ENCODE measurements around the gene SLC6A17. TPM values are rescaled to one million over a fixed set of nuclear protein-coding genes. Genes with fewer than 3 reads are reported as not detected.

The SLC6A17 gene
- total and polyA plus RNA-seq, 9 of the 15 experiments (the other 6 are each of a cell fraction or from before 2014, with no cell fraction given), result not detected

- no peaks in the 10 kb centered on the region for H3K79me2 ChIP-seq (ENCODE audit: control insufficient read depth, insufficient read depth, low read length)
- TF ChIP-seq ZNF311 (CRISPR knock-in tag; IDR thresholded peaks at IDR 0.05) (no peak), ZNF354B (CRISPR knock-in tag; IDR thresholded peaks at IDR 0.05) (no peak), FOXJ2 (tag; IDR thresholded peaks at IDR 0.05) (no peak), MCM2 (IDR thresholded peaks at IDR 0.05; ENCODE audit: low read depth) (no peak)
- BruUV-seq (replicated peaks), result no TSS peak
- H3K9me3 ChIP-seq (replicated peaks; ENCODE audit: control insufficient read depth, insufficient read depth, low read depth, low read length), result no peaks in the 10 kb centered on the region
- peaks cover 45 to 87% of the 10 kb centered on the region in 2 experiments for H3K27me3 ChIP-seq (ENCODE audit: control insufficient read depth in 2 of 2, insufficient read depth in 2 of 2, low read length in 2 of 2)
- no peak overlapping the region for H3K27ac ChIP-seq (ENCODE audit: extremely low read depth, low read depth, low read length)
- in situ Hi-C loops (cut with MboI) (no loop called here), intact Hi-C loops (cut with micrococcal nuclease) (loop anchor here (5.0 to 10.0 kb wide), 2 partner anchors 334 to 466 kb away; no protein-coding TSS in a partner anchor)
- FAIRE-seq (no peak), ATAC-seq (no peak), DNase-seq (ENCODE audit: extremely low read depth in 1 of 4, low spot score in 3 of 4) (no peak)
- no peak overlapping the region for H2AFZ ChIP-seq (ENCODE audit: low read depth, low read length)
- H4K20me1 ChIP-seq (replicated peaks; ENCODE audit: control insufficient read depth, insufficient read depth, low read length), result peaks cover 9% of the 10 kb centered on the region
- no peak overlapping the region for H3K4me2 ChIP-seq (ENCODE audit: insufficient read depth, low read length)
- H3K4me3 ChIP-seq, result no peak overlapping the region
- no peaks in the 10 kb centered on the region for H3K4me1 ChIP-seq (replicated peaks in 1 of 2; ENCODE audit: control insufficient read depth in 2 of 2, insufficient read depth in 2 of 2, low read length in 2 of 2)
- H3K9ac ChIP-seq (ENCODE audit: insufficient read depth in 1 of 2, low read depth in 2 of 2, low read length in 2 of 2), result no peak overlapping the region
- no peaks in the 10 kb centered on the region for H3K9me1 ChIP-seq (ENCODE audit: control insufficient read depth, insufficient read depth, low read length)
- CTCF ChIA-PET (ENCODE audit: low intra/inter-chr PET ratio), result no interaction called here
- H3K36me3 ChIP-seq (ENCODE audit: control insufficient read depth, insufficient read depth, low read length), result no peaks in the 10 kb centered on the region
- 0% methylated on average over 4 of the region's 4 CpGs for WGBS (ENCODE audit: insufficient coverage, low coverage, missing lambda C conversion rate)
- POLR2A ChIA-PET, result interaction anchor here (0.5 to 1.2 kb wide), 2 partner anchors 60 to 359 kb away, joined by 3 to 5 read pairs; no protein-coding TSS in a partner anchor
Observed at GRCh38 chr1:110111081-110111480, 39.2 kb upstream of the SLC6A17 start.

- Histone ChIP-seq H3K79me2 (ENCODE audit: control insufficient read depth, insufficient read depth, low read length) (no peaks in the 10 kb centered on the region), H3K9me1 (ENCODE audit: control insufficient read depth, insufficient read depth, low read length) (no peaks in the 10 kb centered on the region), H4K20me1 (replicated peaks; ENCODE audit: control insufficient read depth, insufficient read depth, low read length) (peaks cover 11% of the 10 kb centered on the region), H3K27ac (ENCODE audit: extremely low read depth, low read depth, low read length) (no peak within 1 kb of the TSS), H3K27me3 (ENCODE audit: control insufficient read depth in 2 of 2, insufficient read depth in 2 of 2, low read length in 2 of 2) (peaks cover 45 to 82% of the 10 kb centered on the region in 2 experiments), H3K4me2 (ENCODE audit: insufficient read depth, low read length) (no peak within 1 kb of the TSS), H3K4me3 (no peak within 1 kb of the TSS), H3K9me3 (replicated peaks; ENCODE audit: control insufficient read depth, insufficient read depth, low read depth, low read length) (no peaks in the 10 kb centered on the region), H3K9ac (ENCODE audit: insufficient read depth in 1 of 2, low read depth in 2 of 2, low read length in 2 of 2) (no peak within 1 kb of the TSS), H3K36me3 (ENCODE audit: control insufficient read depth, insufficient read depth, low read length) (no peaks in the 10 kb centered on the region), H2AFZ (ENCODE audit: low read depth, low read length) (no peak within 1 kb of the TSS), H3K4me1 (replicated peaks in 1 of 2; ENCODE audit: control insufficient read depth in 2 of 2, insufficient read depth in 2 of 2, low read length in 2 of 2) (no peaks in the 10 kb centered on the region)
- DNase-seq (ENCODE audit: extremely low read depth in 1 of 4, low spot score in 3 of 4), result no peak
- 6% methylated on average over 5 of the region's 5 CpGs for WGBS (ENCODE audit: insufficient coverage, low coverage, missing lambda C conversion rate)
- no peak for FAIRE-seq
- no peak for ATAC-seq
- POLR2A ChIA-PET, result interaction anchor here (0.6 to 1.7 kb wide), 9 partner anchors 12 to 566 kb away, joined by 3 to 6 read pairs (median 3); partner anchors contain the start of gene GNAI3
- CTCF ChIA-PET (ENCODE audit: low intra/inter-chr PET ratio), result no interaction called here
- no TSS peak for BruUV-seq (replicated peaks)
- intact Hi-C loops (cut with micrococcal nuclease), result loop anchor here (5.0 to 10.0 kb wide), 2 partner anchors 335 to 467 kb away; no protein-coding TSS in a partner anchor
- in situ Hi-C loops (cut with MboI), result no loop called here
- no peak for TF ChIP-seq PCBP2 (IDR thresholded peaks at IDR 0.05; ENCODE audit: low read depth, low read length, poor library complexity, severe bottlenecking)
- TF ChIP-seq JUN (IDR thresholded peaks at IDR 0.05; ENCODE audit: borderline replicate concordance, low read depth, low read length), result no peak
- no peak for TF ChIP-seq JUN (CRISPR knock-in tag; IDR thresholded peaks at IDR 0.05; ENCODE audit: borderline replicate concordance)
- TF ChIP-seq ZFP1 (CRISPR knock-in tag; IDR thresholded peaks at IDR 0.05), result no peak
- TF ChIP-seq KHSRP (IDR thresholded peaks at IDR 0.05), result no peak
- TF ChIP-seq, protein P1, sequence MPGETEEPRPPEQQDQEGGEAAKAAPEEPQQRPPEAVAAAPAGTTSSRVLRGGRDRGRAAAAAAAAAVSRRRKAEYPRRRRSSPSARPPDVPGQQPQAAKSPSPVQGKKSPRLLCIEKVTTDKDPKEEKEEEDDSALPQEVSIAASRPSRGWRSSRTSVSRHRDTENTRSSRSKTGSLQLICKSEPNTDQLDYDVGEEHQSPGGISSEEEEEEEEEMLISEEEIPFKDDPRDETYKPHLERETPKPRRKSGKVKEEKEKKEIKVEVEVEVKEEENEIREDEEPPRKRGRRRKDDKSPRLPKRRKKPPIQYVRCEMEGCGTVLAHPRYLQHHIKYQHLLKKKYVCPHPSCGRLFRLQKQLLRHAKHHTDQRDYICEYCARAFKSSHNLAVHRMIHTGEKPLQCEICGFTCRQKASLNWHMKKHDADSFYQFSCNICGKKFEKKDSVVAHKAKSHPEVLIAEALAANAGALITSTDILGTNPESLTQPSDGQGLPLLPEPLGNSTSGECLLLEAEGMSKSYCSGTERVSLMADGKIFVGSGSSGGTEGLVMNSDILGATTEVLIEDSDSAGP (CRISPR knock-in tag; IDR thresholded peaks at IDR 0.05), result no peak
- no peak for TF ChIP-seq TCF3 (CRISPR knock-in tag; IDR thresholded peaks at IDR 0.05)
- TF ChIP-seq NCOR1 (IDR thresholded peaks at IDR 0.05), result no peak
- no peak for TF ChIP-seq SRSF3 (IDR thresholded peaks at IDR 0.05; ENCODE audit: insufficient read depth, low read length)
- no peak for TF ChIP-seq HDAC3 (IDR thresholded peaks at IDR 0.05; ENCODE audit: borderline replicate concordance, partially characterized antibody)
- TF ChIP-seq, protein P2, sequence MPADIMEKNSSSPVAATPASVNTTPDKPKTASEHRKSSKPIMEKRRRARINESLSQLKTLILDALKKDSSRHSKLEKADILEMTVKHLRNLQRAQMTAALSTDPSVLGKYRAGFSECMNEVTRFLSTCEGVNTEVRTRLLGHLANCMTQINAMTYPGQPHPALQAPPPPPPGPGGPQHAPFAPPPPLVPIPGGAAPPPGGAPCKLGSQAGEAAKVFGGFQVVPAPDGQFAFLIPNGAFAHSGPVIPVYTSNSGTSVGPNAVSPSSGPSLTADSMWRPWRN (IDR thresholded peaks at IDR 0.05; ENCODE audit: low read depth), result no peak
- no peak for TF ChIP-seq ADNP (tag; IDR thresholded peaks at IDR 0.05)
Observed at GRCh38 chr1:110112143-110112542, 38.2 kb upstream of the SLC6A17 start, which contains the start of gene UBL4B. UBL4B (plus strand) TSS chr1:110112443; CDS start chr1:110112535, 92 bp downstream.

Data from K562 (cell line).